ENCODE measurements around the gene ADGRG3. TPM values are rescaled to one million over a fixed set of nuclear protein-coding genes. Genes with fewer than 3 reads are reported as not detected.

ADGRG3 gene
- total and polyA plus RNA-seq, 9 donors: 0.04 to 1.1 (median 0.21) TPM

DNA sequence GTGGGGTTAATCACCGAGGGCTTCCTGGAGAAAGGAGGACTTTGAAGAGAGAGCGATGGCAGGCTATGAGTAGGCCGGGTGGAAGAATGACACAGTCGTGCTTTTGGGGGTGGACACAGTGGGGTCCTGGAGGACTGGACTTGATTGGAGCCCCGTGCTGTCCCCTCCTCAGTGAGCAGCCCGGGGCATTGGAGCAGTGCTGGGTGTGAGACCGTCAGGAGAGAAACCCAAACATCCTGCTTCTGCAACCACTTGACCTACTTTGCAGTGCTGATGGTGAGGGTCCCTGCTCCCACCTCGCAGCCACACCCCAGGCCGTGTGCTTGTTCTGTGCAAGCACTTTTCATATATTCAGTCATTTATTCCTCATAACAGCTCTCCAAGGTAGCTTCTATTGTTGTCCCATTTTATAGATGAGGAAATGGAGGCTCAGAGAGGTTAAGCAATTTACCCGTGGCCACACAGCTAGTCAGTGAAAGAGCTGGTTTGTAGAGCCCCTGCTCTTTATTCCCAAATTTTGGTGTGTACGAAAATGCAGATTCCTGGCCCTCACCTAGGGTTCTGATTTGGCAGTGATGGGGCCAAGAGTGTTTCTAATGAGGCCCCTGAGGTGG lies 11.7 kb upstream of the ADGRG3 start:
- Histone ChIP-seq H3K27me3 (ENCODE audit: control insufficient read depth, insufficient read depth, low read length) (peaks cover 3% of the 10 kb centered on the region), H3K36me3 (ENCODE audit: control insufficient read depth, insufficient read depth, low read length) (no peaks in the 10 kb centered on the region), H3K4me3 (ENCODE audit: low read length) (no peak overlapping the region), H3K4me1 (ENCODE audit: control insufficient read depth, insufficient read depth, low read length) (peaks cover 8% of the 10 kb centered on the region), H3K27ac (ENCODE audit: low read length) (no peak overlapping the region), H3K9me3 (replicated peaks; ENCODE audit: control insufficient read depth, low read depth, low read length) (no peaks in the 10 kb centered on the region)
- 82% methylated on average over 9 of the region's 11 CpGs for WGBS (ENCODE audit: insufficient coverage)
- no peak for DNase-seq

- H3K4me1 ChIP-seq (ENCODE audit: control insufficient read depth, insufficient read depth, low read length): peaks cover 8% of the 10 kb centered on the region
- H3K36me3 ChIP-seq (ENCODE audit: control insufficient read depth, insufficient read depth, low read length): no peaks in the 10 kb centered on the region
- no peak overlapping the region for H3K27ac ChIP-seq (ENCODE audit: low read length)
- DNase-seq: no peak
- no peak overlapping the region for H3K4me3 ChIP-seq (ENCODE audit: low read length)
- 83% methylated on average over 1 of the region's 13 CpGs for WGBS (ENCODE audit: insufficient coverage)
- no peaks in the 10 kb centered on the region for H3K9me3 ChIP-seq (replicated peaks; ENCODE audit: control insufficient read depth, low read depth, low read length)
- peaks cover 3% of the 10 kb centered on the region for H3K27me3 ChIP-seq (ENCODE audit: control insufficient read depth, insufficient read depth, low read length)
Measured at GRCh38 chr16:57657228-57657627, 10.9 kb upstream of the ADGRG3 start.

- H3K9me3 ChIP-seq (replicated peaks; ENCODE audit: control insufficient read depth, low read depth, low read length): no peaks in the 10 kb centered on the region
- H3K36me3 ChIP-seq (ENCODE audit: control insufficient read depth, insufficient read depth, low read length): no peaks in the 10 kb centered on the region
- no peak overlapping the region for H3K27ac ChIP-seq (ENCODE audit: low read length)
- H3K4me3 ChIP-seq (ENCODE audit: low read length): no peak overlapping the region
- peaks cover 6% of the 10 kb centered on the region for H3K4me1 ChIP-seq (ENCODE audit: control insufficient read depth, insufficient read depth, low read length)
- no peak for DNase-seq
- 75% methylated on average over 8 of the region's 10 CpGs for WGBS (ENCODE audit: insufficient coverage)
- H3K27me3 ChIP-seq (ENCODE audit: control insufficient read depth, insufficient read depth, low read length): peaks cover 3% of the 10 kb centered on the region
Measured at GRCh38 chr16:57658130-57658877, 9.8 kb upstream of the ADGRG3 start.

- 59% methylated on average over 15 of the region's 19 CpGs for WGBS (ENCODE audit: insufficient coverage)
- Histone ChIP-seq H3K27me3 (ENCODE audit: control insufficient read depth, insufficient read depth, low read length) (peaks cover 3% of the 10 kb centered on the region), H3K4me3 (ENCODE audit: low read length) (no peak overlapping the region), H3K27ac (ENCODE audit: low read length) (no peak overlapping the region), H3K36me3 (ENCODE audit: control insufficient read depth, insufficient read depth, low read length) (no peaks in the 10 kb centered on the region), H3K4me1 (ENCODE audit: control insufficient read depth, insufficient read depth, low read length) (peaks cover under 1% of the 10 kb centered on the region), H3K9me3 (replicated peaks; ENCODE audit: control insufficient read depth, low read depth, low read length) (no peaks in the 10 kb centered on the region)
- DNase-seq: no peak
Measured at GRCh38 chr16:57658878-57659674, 9.0 kb upstream of the ADGRG3 start.

GRCh38 chr16:57660715-57661463 lies 7.2 kb upstream of the ADGRG3 start:
- 94% methylated on average over 5 of the region's 11 CpGs for WGBS (ENCODE audit: insufficient coverage)
- no peaks in the 10 kb centered on the region for H3K36me3 ChIP-seq (ENCODE audit: control insufficient read depth, insufficient read depth, low read length)
- DNase-seq: no peak

DNA sequence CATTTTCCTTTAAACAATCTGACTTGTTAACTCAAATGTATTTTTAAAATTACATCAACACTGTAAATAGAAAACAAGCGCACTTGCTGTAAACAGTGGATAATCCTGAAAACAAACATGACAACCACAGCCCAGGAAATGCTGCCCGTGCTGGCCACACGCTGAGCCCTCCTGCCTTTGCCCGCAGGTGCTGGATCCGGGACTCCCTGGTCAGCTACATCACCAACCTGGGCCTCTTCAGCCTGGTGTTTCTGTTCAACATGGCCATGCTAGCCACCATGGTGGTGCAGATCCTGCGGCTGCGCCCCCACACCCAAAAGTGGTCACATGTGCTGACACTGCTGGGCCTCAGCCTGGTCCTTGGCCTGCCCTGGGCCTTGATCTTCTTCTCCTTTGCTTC lies 6.6 kb upstream of the ADGRG3 start:
- Histone ChIP-seq H3K9me3 (replicated peaks; ENCODE audit: control insufficient read depth, low read depth, low read length) (no peaks in the 10 kb centered on the region), H3K4me3 (ENCODE audit: low read length) (no peak overlapping the region), H3K27me3 (ENCODE audit: control insufficient read depth, insufficient read depth, low read length) (no peaks in the 10 kb centered on the region), H3K4me1 (ENCODE audit: control insufficient read depth, insufficient read depth, low read length) (peaks cover 7% of the 10 kb centered on the region), H3K36me3 (ENCODE audit: control insufficient read depth, insufficient read depth, low read length) (no peaks in the 10 kb centered on the region), H3K27ac (ENCODE audit: low read length) (no peak overlapping the region)
- DNase-seq: no peak
- WGBS (ENCODE audit: insufficient coverage): 93% methylated on average over 6 of the region's 7 CpGs

More at GRCh38 chr16:57660715-57661463, 7.2 kb upstream of the ADGRG3 start:
- Histone ChIP-seq H3K9me3 (replicated peaks; ENCODE audit: control insufficient read depth, low read depth, low read length) (no peaks in the 10 kb centered on the region), H3K27me3 (ENCODE audit: control insufficient read depth, insufficient read depth, low read length) (no peaks in the 10 kb centered on the region), H3K27ac (ENCODE audit: low read length) (no peak overlapping the region), H3K4me3 (ENCODE audit: low read length) (no peak overlapping the region), H3K4me1 (ENCODE audit: control insufficient read depth, insufficient read depth, low read length) (peaks cover 1% of the 10 kb centered on the region)

DNA sequence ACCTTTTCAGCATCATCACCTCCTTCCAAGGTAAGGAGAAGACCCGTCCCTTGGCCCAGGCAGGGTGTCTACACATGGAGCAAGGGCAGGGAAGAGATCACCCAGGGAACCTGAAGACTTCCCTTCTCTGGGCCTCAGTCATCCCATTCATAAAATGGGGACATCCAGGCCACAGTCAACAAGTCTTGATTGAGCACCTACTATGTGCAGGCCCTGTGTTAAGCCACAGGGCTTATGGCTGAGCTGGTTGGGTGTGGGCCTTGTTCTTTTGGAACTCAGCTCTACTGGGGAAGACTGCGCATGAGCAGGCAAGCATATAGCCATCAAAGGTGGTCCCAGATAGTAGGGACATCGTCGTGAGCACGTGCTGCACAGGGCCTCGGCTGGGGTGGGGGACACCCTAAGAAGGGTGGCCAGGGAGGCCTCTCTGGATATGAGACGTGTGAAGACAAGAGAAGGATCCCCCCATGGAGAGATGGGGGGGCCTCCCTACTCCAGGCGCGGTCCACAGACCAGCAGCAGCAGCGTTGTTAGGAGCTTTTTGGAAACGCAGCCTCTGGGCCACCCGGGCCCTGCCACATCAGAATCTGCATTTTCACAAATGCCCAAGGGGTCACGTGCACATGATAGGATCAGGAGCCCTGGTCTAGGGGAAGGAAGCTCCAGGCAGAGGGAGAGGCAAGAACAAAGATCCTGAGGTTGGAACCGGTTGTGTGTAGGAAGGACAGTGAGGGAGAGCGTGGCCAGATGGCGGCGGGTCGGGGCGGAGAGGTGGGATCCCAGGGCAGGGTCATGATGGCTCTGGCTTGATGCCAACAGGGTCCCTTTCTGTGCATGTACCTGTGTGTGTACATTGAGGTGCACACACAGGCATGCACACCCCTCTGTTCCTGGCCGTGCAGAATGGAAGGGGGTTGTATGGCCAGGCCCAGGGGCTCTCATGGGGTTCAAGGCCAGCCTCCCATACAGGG lies 5.9 kb upstream of the ADGRG3 start:
- 79% methylated on average over 17 of the region's 20 CpGs for WGBS (ENCODE audit: insufficient coverage)
- Histone ChIP-seq H3K36me3 (ENCODE audit: control insufficient read depth, insufficient read depth, low read length) (no peaks in the 10 kb centered on the region), H3K27ac (ENCODE audit: low read length) (no peak overlapping the region), H3K4me1 (ENCODE audit: control insufficient read depth, insufficient read depth, low read length) (peaks cover 14% of the 10 kb centered on the region), H3K4me3 (ENCODE audit: low read length) (no peak overlapping the region), H3K27me3 (ENCODE audit: control insufficient read depth, insufficient read depth, low read length) (no peaks in the 10 kb centered on the region), H3K9me3 (replicated peaks; ENCODE audit: control insufficient read depth, low read depth, low read length) (no peaks in the 10 kb centered on the region)
- no peak for DNase-seq

DNA sequence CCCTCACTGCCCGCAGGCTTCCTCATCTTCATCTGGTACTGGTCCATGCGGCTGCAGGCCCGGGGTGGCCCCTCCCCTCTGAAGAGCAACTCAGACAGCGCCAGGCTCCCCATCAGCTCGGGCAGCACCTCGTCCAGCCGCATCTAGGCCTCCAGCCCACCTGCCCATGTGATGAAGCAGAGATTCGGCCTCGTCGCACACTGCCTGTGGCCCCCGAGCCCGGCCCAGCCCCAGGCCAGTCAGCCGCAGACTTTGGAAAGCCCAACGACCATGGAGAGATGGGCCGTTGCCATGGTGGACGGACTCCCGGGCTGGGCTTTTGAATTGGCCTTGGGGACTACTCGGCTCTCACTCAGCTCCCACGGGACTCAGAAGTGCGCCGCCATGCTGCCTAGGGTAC lies 4.7 kb upstream of the ADGRG3 start:
- Histone ChIP-seq H3K27ac (ENCODE audit: low read length) (no peak overlapping the region), H3K36me3 (ENCODE audit: control insufficient read depth, insufficient read depth, low read length) (no peaks in the 10 kb centered on the region), H3K9me3 (replicated peaks; ENCODE audit: control insufficient read depth, low read depth, low read length) (no peaks in the 10 kb centered on the region), H3K27me3 (ENCODE audit: control insufficient read depth, insufficient read depth, low read length) (no peaks in the 10 kb centered on the region), H3K4me3 (ENCODE audit: low read length) (no peak overlapping the region), H3K4me1 (ENCODE audit: control insufficient read depth, insufficient read depth, low read length) (peaks cover 16% of the 10 kb centered on the region)
- WGBS (ENCODE audit: insufficient coverage): 85% methylated on average over 21 of the region's 21 CpGs
- DNase-seq: no peak
